ENCODE data around the gene OR10A6.

GRCh38 chr11:7890417-7891172 is 40.5 kb downstream of the OR10A6 start:
- no peak for TF ChIP-seq CTCF (IDR thresholded peaks at IDR 0.05)
- TF ChIP-seq POLR2A (IDR thresholded peaks at IDR 0.05) = no peak
- no peak for TF ChIP-seq EP300 (IDR thresholded peaks at IDR 0.05)
- no peak for TF ChIP-seq POLR2AphosphoS5 (IDR thresholded peaks at IDR 0.05)
